SU-DHL-6 (cell line): ENCODE data around the gene AGAP1.

Experiments used
- H2AFZ ChIP-seq: fragments of 200-600 bp; sonication (generic); 2 replicates; pipeline ENCODE4 v1.6.1; 2014; ENCODE audit warnings: low read depth, mild to moderate bottlenecking, moderate library complexity, mixed read lengths, antibody characterized with exemption, low read length; ENCODE audit not compliant: severe bottlenecking
- H3F3A ChIP-seq: fragments of 200-600 bp; shearing (Covaris generic); 2 replicates; pipeline ENCODE4 v1.6.0; 2016; ENCODE audit warnings: antibody characterized with exemption, mild to moderate bottlenecking; ENCODE audit not compliant: insufficient read depth
- H3K27ac ChIP-seq: fragments of 200-600 bp; sonication (generic); 2 replicates; pipeline ENCODE4 v1.5.1; 2016; ENCODE audit warnings: low read depth, mild to moderate bottlenecking, low read length, moderate library complexity, mixed read lengths
- H3K27me3 ChIP-seq: fragments of 200-600 bp; sonication (generic), shearing (Covaris generic); 2 replicates; pipeline ENCODE4 v1.6.0; 2014; ENCODE audit warnings: mild to moderate bottlenecking, low read length
- H3K36me3 ChIP-seq: fragments of 200-600 bp; sonication (generic); 2 replicates; pipeline ENCODE4 v1.6.1; 2014; ENCODE audit warnings: mild to moderate bottlenecking, low read length, mixed read lengths
- H3K4me2 ChIP-seq: fragments of 300-600, 200-600 bp; shearing (Covaris generic), sonication (generic); 2 replicates; pipeline ENCODE4 v1.6.0; 2014; ENCODE audit warnings: low read length, low read depth, mild to moderate bottlenecking; ENCODE audit not compliant: poor library complexity, severe bottlenecking
- H3K4me3 ChIP-seq: fragments of 200-600 bp; sonication (generic); 2 replicates; pipeline ENCODE4 v1.5.1; 2014; ENCODE audit warnings: antibody characterized with exemption, low read length, mild to moderate bottlenecking, mixed read lengths; ENCODE audit not compliant: insufficient read depth, poor library complexity, severe bottlenecking
- H3K79me2 ChIP-seq: fragments of 200-600 bp; sonication (generic); 2 replicates; pipeline ENCODE4 v1.6.1; 2014; ENCODE audit warnings: mild to moderate bottlenecking, low read length, moderate library complexity; ENCODE audit not compliant: insufficient read depth
- H3K9ac ChIP-seq: fragments of 200-600 bp; sonication (generic); 2 replicates; pipeline ENCODE4 v1.7.0; 2014; ENCODE audit warnings: mild to moderate bottlenecking, low read length
- H3K9me2 ChIP-seq: fragments of 200-600 bp; sonication (generic); replicated peaks from 2 replicates; pipeline ENCODE4 v1.6.1; 2014; ENCODE audit warnings: low read length; ENCODE audit not compliant: insufficient read depth
- H3K9me3 ChIP-seq: fragments of 200-600 bp; sonication (generic); 2 replicates; pipeline ENCODE4 v1.6.1; 2014; ENCODE audit warnings: low read length, mixed read lengths; ENCODE audit not compliant: insufficient read depth
- H4K20me1 ChIP-seq: fragments of 200-600 bp; sonication (generic); 2 replicates; pipeline ENCODE4 v1.6.1; 2014; ENCODE audit warnings: low read depth, mild to moderate bottlenecking, antibody characterized with exemption, low read length, moderate library complexity, mixed read lengths
- EZH2phosphoT487 ChIP-seq: fragments of 200-600 bp; sonication (generic), shearing (Covaris generic); conservative IDR thresholded peaks from 2 replicates; pipeline ENCODE4 v1.6.1; 2018; ENCODE audit warnings: mild to moderate bottlenecking, antibody characterized with exemption, low read length, moderate library complexity, mixed read lengths
- TF ChIP-seq, protein P1 (sequence below): fragments of 200-600 bp; sonication (generic); IDR thresholded peaks from one replicate; pipeline ENCODE4 v1.5.1; 2017; ENCODE audit warnings: antibody characterized with exemption, mild to moderate bottlenecking, low read length, moderate library complexity; ENCODE audit not compliant: insufficient read depth, poor library complexity, severe bottlenecking

Gene AGAP1

DNA sequence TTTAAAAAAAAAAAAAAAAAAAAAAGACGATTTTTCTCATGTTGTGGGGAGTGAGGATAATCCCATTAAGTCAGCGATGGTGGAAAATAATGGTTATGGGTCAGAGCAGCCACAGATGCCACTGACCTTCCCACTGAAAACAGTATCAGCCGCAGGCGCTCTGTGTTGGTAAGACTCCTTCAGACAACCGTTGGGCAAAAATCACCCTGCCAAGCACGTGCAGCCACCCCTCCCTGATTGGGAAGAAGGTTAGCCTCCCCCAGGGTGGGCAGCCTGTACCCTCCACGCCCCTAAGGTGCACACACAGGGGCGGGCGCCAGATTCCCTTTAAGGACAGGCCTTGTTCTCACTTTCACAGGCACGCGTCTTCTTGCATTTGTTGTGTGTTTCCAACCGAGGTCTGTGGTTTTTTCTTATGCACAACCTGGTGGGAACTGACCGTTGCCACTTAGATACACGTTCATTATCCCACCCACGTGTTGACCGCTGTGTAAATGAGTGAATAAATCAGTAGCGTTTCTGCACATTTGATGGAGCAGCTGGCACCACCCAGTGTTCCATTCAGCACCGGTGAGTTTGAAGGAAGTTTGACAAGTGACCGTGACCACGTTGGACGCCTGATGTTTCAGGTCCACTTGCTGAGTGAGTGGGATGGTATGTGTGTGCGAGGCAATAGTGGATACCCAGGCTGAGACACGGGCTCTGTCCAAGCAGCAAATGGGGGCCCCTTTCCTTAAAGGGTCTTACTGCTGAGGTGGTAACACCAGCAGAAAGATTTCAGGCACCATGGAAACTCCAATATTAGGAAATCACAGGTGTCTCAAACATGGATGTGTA lies 476.6 kb downstream of the AGAP1 start:
- no peak overlapping the region for H2AFZ ChIP-seq
- no peaks in the 10 kb centered on the region for H3K36me3 ChIP-seq
- no peaks in the 10 kb centered on the region for H4K20me1 ChIP-seq
- no peak overlapping the region for H3K4me3 ChIP-seq
- no peak overlapping the region for H3K9ac ChIP-seq
- H3K27me3 ChIP-seq, result no peaks in the 10 kb centered on the region
- no peaks in the 10 kb centered on the region for H3F3A ChIP-seq
- no peaks in the 10 kb centered on the region for H3K9me3 ChIP-seq
- TF ChIP-seq EZH2phosphoT487, result no peak
- TF ChIP-seq, protein P1, sequence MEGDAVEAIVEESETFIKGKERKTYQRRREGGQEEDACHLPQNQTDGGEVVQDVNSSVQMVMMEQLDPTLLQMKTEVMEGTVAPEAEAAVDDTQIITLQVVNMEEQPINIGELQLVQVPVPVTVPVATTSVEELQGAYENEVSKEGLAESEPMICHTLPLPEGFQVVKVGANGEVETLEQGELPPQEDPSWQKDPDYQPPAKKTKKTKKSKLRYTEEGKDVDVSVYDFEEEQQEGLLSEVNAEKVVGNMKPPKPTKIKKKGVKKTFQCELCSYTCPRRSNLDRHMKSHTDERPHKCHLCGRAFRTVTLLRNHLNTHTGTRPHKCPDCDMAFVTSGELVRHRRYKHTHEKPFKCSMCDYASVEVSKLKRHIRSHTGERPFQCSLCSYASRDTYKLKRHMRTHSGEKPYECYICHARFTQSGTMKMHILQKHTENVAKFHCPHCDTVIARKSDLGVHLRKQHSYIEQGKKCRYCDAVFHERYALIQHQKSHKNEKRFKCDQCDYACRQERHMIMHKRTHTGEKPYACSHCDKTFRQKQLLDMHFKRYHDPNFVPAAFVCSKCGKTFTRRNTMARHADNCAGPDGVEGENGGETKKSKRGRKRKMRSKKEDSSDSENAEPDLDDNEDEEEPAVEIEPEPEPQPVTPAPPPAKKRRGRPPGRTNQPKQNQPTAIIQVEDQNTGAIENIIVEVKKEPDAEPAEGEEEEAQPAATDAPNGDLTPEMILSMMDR, result no peak
- no peak overlapping the region for H3K4me2 ChIP-seq
- H3K9me2 ChIP-seq, result no peaks in the 10 kb centered on the region
- no peak overlapping the region for H3K27ac ChIP-seq
- no peaks in the 10 kb centered on the region for H3K79me2 ChIP-seq

DNA sequence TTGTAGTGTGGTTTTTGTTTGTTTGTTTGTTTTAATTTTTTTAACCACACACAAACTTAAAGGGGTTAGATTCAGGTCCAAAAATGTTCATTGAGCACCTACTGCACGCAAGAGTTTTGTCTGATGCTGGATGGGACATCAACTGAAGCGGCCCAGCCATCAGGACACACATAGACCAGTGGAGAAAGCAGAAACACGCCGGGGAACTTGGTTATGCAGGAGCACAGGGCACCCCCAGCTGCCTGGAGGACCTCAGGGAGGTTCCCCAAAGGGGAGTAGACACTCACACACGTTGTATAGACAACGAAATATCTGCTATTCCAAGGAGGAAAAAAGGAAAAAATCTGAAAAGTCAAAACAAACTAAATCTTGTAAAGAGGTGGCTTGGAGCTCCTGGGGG lies 482.7 kb downstream of the AGAP1 start:
- TF ChIP-seq, protein P1, result no peak
- no peak for TF ChIP-seq EZH2phosphoT487
- Histone ChIP-seq H3K9me3 (no peaks in the 10 kb centered on the region), H3K4me3 (no peak overlapping the region), H3K27ac (no peak overlapping the region), H3F3A (no peaks in the 10 kb centered on the region), H3K4me2 (no peak overlapping the region), H3K9ac (no peak overlapping the region), H3K79me2 (no peaks in the 10 kb centered on the region), H3K9me2 (no peaks in the 10 kb centered on the region), H2AFZ (no peak overlapping the region), H3K27me3 (no peaks in the 10 kb centered on the region), H4K20me1 (no peaks in the 10 kb centered on the region), H3K36me3 (no peaks in the 10 kb centered on the region)

DNA sequence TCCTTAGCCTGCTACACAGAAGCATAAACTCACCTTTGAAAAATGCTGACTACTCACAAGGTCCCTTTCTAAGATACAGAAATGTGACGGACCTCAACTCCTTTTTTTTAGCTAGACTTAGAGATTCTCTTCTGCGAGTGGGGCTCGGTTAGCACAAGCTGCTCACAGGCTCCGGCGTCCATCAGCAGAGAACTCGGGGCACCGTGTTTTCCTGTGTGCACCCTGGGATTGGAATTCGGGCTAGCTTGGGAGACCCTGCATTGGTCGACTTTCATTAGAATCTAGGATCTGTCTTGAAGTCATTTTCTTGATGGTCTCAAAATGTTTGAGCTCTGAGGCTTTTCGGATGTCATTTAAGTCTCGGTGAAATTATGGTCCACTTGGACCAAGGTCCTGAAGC lies 483.1 kb downstream of the AGAP1 start:
- Histone ChIP-seq H3K27ac (no peak overlapping the region), H3K27me3 (no peaks in the 10 kb centered on the region), H3K4me2 (no peak overlapping the region), H4K20me1 (no peaks in the 10 kb centered on the region), H3K9me2 (no peaks in the 10 kb centered on the region), H3K4me3 (no peak overlapping the region), H3K79me2 (no peaks in the 10 kb centered on the region), H2AFZ (no peak overlapping the region), H3K9ac (no peak overlapping the region), H3K36me3 (no peaks in the 10 kb centered on the region), H3F3A (no peaks in the 10 kb centered on the region), H3K9me3 (no peaks in the 10 kb centered on the region)
- no peak for TF ChIP-seq EZH2phosphoT487
- TF ChIP-seq, protein P1, result no peak
